Psoas muscle (tissue), 8 donors: Measurements from ENCODE around the gene PTPRA. TPM values are rescaled to one million over a fixed set of nuclear protein-coding genes. Genes with fewer than 3 reads are reported as not detected.

Experiments used
- ATAC-seq, 4 donors: fragments of 200-7000 bp; cut with Tn5 transposase; one replicate each; pipeline ENCODE4 v1.9.1; 2020; ENCODE audit warnings: moderate library complexity in 3 of 4, mild to moderate bottlenecking in 2 of 4
- DNase-seq, 2 donors: peaks; one replicate each; pipeline ENCODE4 v3.0.0-alpha.2; 2020
- H3K27ac ChIP-seq: fragments of 200-600 bp; one replicate; pipeline ENCODE4 v1.8.0; 2022
- H3K27me3 ChIP-seq, 3 donors: fragments of 200-600 bp in 1 of 3; one replicate each; pipeline versions ENCODE4 v1.6.1 to v1.8.0; 2013 to 2022; ENCODE audit warnings: low read length in 2 of 3, mild to moderate bottlenecking in 2 of 3, moderate library complexity in 1 of 3; ENCODE audit not compliant: insufficient read depth in 3 of 3
- H3K36me3 ChIP-seq, 2 donors: fragments of 200-600 bp in 1 of 2; one replicate each; pipeline versions ENCODE4 v1.6.1 to v1.8.0; 2013 to 2022; ENCODE audit warnings: low read depth in 1 of 2, mild to moderate bottlenecking in 1 of 2, moderate library complexity in 1 of 2; ENCODE audit not compliant: insufficient read depth in 1 of 2
- H3K4me1 ChIP-seq: fragments of 200-600 bp; one replicate; pipeline ENCODE4 v1.8.0; 2022
- H3K4me3 ChIP-seq: fragments of 200-600 bp; one replicate; pipeline ENCODE4 v1.8.0; 2022; ENCODE audit warnings: mild to moderate bottlenecking
- H3K9me3 ChIP-seq: fragments of 200-600 bp; one replicate; pipeline ENCODE4 v1.8.0; 2022
- CTCF ChIP-seq: fragments of 200-600 bp; IDR thresholded peaks from one replicate; pipeline ENCODE4 v1.8.0; 2022; ENCODE audit warnings: antibody characterized with exemption
- WGBS, 3 donors: extraction: QIAGEN DNeasy Blood & Tissue Kit; methylation state at CpG; one replicate each; pipeline versions ENCODE4 v1.1.6 to v1.1.7; 2013; 5-methylcytosine and 5-hydroxymethylcytosine counted together
- intact Hi-C, 2 donors: fragments of 100-400 bp; cut with DNase I; formaldehyde crosslinking; loops; one replicate each; pipeline versions ENCODE4 v1.11.0 to v1.14.2; 2022
- polyA plus RNA-seq, 3 donors: library from polyadenylated mRNA; stranded (reverse); fragments of 200-250 nt; gene quantifications; one replicate each; pipeline ENCODE4 v1.2.3, GENCODE V29; 2013
- total RNA-seq, 4 donors: library from RNA; stranded (reverse); fragmentation: NEBNext Ultra II Directional in 2 of 4; extraction: Animal tissue kit (Norgen Biotek cat#: 25700) in 2 of 4; gene quantifications; one replicate each; pipeline versions ENCODE4 v1.2.1 to v1.2.4, GENCODE V29; 2021 to 2023
- donor health status: healthy with polysubstance abuse.
- donor health status: DM: no; HTN: no; CAD: no; lungs with moderate emphysema.
- donor health status: Bipolar disorder and iron deficiency.
- donor health status: healthy.
- donor health status: DM: yes; HTN: yes; CAD: no.
- donor health status: DM: no; HTN: no; CAD: no.
- donor health status: DM: no; HTN: no; CAD: no.
- donor health status: DM: yes; HTN: yes; CAD: no.

Gene PTPRA
- total and polyA plus RNA-seq, 7 donors: 7.6 to 19.9 (median 15.0) TPM

- no peaks in the 10 kb centered on the region for H3K9me3 ChIP-seq
- no peak overlapping the region for H3K4me3 ChIP-seq
- H3K27me3 ChIP-seq: no peaks in the 10 kb centered on the region
- ATAC-seq: peak in 2 of 4 donors; percentile 37 to 50
- H3K4me1 ChIP-seq: no peaks in the 10 kb centered on the region
- WGBS, 3 donors: 74 to 82% (median 79%) methylated on average over 8 of the region's 8 CpGs
- no peak for TF ChIP-seq CTCF
- peak; percentile 37 to 78 for DNase-seq
- intact Hi-C loops: no loop called here
- H3K36me3 ChIP-seq: peaks cover 0 to 85% of the 10 kb centered on the region in 2 donors
- H3K27ac ChIP-seq: no peak overlapping the region
Observed at GRCh38 chr20:3032624-3033023, 159.3 kb downstream of the PTPRA start.

GRCh38 chr20:3037654-3038053, 164.4 kb downstream of the PTPRA start:
- TF ChIP-seq CTCF: no peak
- no peak for ATAC-seq
- Histone ChIP-seq H3K27me3 (no peaks in the 10 kb centered on the region), H3K36me3 (peaks cover 0 to 71% of the 10 kb centered on the region in 2 donors), H3K4me3 (no peak overlapping the region), H3K9me3 (no peaks in the 10 kb centered on the region), H3K4me1 (no peaks in the 10 kb centered on the region), H3K27ac (no peak overlapping the region)
- intact Hi-C loops: no loop called here
- WGBS, 3 donors: 83 to 90% (median 85%) methylated on average over 3 of the region's 3 CpGs
- DNase-seq: no peak

- Histone ChIP-seq H3K27ac (no peak overlapping the region), H3K4me3 (no peak overlapping the region), H3K27me3 (no peaks in the 10 kb centered on the region), H3K9me3 (no peaks in the 10 kb centered on the region), H3K36me3 (peaks cover 0 to 64% of the 10 kb centered on the region in 2 donors), H3K4me1 (no peaks in the 10 kb centered on the region)
- intact Hi-C loops: no loop called here
- DNase-seq: no peak
- 73 to 79% (median 77%) methylated on average over 5 of the region's 5 CpGs for WGBS, 3 donors
- no peak for TF ChIP-seq CTCF
- ATAC-seq: no peak
Observed at GRCh38 chr20:3038454-3038853, 165.2 kb downstream of the PTPRA start.

GRCh38 chr20:3039426-3039825, 166.1 kb downstream of the PTPRA start:
- Histone ChIP-seq H3K36me3 (peaks cover 0 to 62% of the 10 kb centered on the region in 2 donors), H3K27me3 (no peaks in the 10 kb centered on the region), H3K4me1 (no peaks in the 10 kb centered on the region), H3K4me3 (no peak overlapping the region), H3K27ac (no peak overlapping the region), H3K9me3 (no peaks in the 10 kb centered on the region)
- 77 to 90% (median 80%) methylated on average over 4 of the region's 4 CpGs for WGBS, 3 donors
- no peak for TF ChIP-seq CTCF
- intact Hi-C loops: no loop called here
- DNase-seq: no peak
- ATAC-seq: no peak

GRCh38 chr20:3040086-3040485, 166.8 kb downstream of the PTPRA start:
- H3K27ac ChIP-seq: no peak overlapping the region
- no peak for DNase-seq
- no peak overlapping the region for H3K4me3 ChIP-seq
- H3K27me3 ChIP-seq: no peaks in the 10 kb centered on the region
- ATAC-seq: no peak
- no peak for TF ChIP-seq CTCF
- 88 to 93% (median 92%) methylated on average over 8 of the region's 8 CpGs for WGBS, 3 donors
- no peaks in the 10 kb centered on the region for H3K9me3 ChIP-seq
- intact Hi-C loops: loop anchor here in 1 of 2 donors (10.0 kb wide), 1 partner anchor 165 kb away; the partner anchor contains the start of genes DDRGK1 and ITPA
- H3K4me1 ChIP-seq: no peaks in the 10 kb centered on the region
- peaks cover 0 to 56% of the 10 kb centered on the region in 2 donors for H3K36me3 ChIP-seq
